Skin epidermis (tissue), 12 donors: ENCODE results near the gene TENT5A.

ENCODE experiments used
- H3K27ac ChIP-seq, 21 experiments: fragments of 200-600 bp; sonication (generic) in 11 of 21; one replicate each; pipeline ENCODE4 v1.5.0; 2020; ENCODE audit warnings: mild to moderate bottlenecking in 3 of 21, inconsistent platforms in 2 of 21, moderate library complexity in 2 of 21
- H3K4me3 ChIP-seq, 7 experiments: fragments of 200-600 bp; sonication (generic) in 2 of 7; one replicate each; pipeline ENCODE4 v1.5.0; 2020; ENCODE audit warnings: inconsistent platforms in 2 of 7, mild to moderate bottlenecking in 2 of 7, moderate library complexity in 1 of 7

TENT5A gene

DNA sequence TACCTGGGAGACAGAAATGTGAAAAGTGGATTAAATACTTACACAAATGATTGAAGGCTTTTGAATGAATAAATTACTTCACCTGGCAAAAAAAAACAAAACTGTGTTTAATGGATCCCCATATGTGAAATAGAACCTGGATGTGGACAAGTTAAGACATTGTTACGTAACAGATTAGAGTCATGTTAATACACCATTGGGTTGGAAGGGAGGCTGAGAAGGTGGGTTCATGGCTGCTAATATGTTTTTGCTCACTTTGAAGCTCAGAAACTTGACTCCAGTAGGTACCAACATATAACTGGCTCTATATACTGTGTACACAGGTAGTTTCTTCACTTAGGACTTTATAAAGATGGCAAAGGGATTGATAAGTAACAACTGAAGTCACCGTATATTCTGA is 21.4 kb upstream of the TENT5A start:
- no peak overlapping the region for H3K27ac ChIP-seq
- no peak overlapping the region for H3K4me3 ChIP-seq

DNA sequence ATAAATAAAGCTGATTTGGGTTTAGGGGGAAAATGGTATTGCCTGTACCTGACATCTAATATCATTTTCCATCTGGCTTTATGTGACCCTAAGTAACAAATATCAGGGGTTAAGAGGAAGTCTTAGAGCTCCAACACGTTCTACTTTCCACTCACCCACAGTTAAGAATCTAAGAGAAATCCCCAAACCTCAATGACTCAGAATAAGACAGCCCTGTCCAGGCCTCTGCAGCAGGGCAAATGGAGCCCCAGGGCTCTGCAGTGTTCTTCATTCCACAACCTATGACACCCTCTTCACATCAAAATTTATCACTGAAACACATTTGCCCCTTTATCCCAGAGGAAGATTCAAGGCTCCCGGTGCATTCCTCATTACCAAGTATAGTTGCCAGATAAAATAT is 20.3 kb upstream of the TENT5A start:
- Histone ChIP-seq H3K4me3 (no peak overlapping the region), H3K27ac (no peak overlapping the region)

DNA sequence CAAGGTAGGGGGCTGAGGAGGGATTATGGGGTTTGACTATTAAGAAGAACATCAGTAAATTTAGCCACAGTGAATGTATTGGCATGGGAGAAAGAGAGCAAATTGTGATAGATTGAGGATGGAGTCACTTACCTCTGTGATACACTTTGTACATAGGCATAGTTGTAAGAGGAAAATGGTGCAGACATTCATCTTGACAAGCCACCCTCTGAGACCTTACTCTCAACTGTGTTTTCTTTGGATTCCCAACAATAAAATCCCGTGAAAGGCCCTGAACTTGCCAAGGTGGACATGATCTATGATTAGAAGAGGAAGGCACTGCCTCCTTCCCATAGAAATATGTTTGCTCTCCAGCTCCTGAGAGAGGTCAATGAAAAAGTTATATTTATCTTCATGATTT is 18.6 kb upstream of the TENT5A start:
- H3K4me3 ChIP-seq = no peak overlapping the region
- no peak overlapping the region for H3K27ac ChIP-seq

DNA sequence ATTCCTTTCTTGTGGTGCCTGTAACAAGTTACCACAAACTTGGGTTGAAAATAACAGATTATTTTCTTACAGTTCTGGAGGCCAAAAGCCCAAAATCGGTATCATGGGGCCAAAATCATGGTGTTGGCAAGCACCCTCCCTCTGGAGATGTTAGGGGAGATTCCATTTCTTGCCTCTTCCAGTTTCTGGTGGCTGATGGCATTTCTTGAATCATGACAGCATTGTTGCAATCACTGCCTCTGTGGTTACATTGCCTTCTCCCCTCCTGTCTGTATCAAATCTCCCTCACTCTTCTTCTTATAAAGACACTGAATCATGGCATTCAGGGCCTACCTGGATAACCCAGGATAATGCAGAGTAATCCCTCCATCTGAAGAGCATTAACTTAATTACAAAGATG is 17.9 kb upstream of the TENT5A start:
- no peak overlapping the region for H3K4me3 ChIP-seq
- H3K27ac ChIP-seq = no peak overlapping the region

DNA sequence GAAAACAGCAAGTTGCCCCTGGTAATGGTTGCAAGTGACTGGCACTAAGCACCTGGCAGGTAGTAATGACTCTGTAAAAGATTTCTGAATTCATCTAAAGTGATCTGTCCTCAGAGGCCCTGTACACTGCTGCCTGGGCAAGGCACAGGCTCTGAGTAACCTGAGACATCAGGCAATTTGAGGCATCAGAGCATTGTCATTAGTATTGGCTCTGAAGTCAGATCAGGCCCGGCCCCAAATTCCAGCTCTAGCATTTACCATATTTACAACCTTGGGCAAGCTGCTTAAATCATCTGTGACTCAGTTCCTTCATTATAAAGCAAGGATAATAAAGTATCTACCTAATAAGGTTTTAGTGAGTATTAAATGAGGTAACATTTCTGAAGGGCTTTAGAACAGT is 17.3 kb upstream of the TENT5A start:
- Histone ChIP-seq H3K27ac (no peak overlapping the region), H3K4me3 (no peak overlapping the region)

DNA sequence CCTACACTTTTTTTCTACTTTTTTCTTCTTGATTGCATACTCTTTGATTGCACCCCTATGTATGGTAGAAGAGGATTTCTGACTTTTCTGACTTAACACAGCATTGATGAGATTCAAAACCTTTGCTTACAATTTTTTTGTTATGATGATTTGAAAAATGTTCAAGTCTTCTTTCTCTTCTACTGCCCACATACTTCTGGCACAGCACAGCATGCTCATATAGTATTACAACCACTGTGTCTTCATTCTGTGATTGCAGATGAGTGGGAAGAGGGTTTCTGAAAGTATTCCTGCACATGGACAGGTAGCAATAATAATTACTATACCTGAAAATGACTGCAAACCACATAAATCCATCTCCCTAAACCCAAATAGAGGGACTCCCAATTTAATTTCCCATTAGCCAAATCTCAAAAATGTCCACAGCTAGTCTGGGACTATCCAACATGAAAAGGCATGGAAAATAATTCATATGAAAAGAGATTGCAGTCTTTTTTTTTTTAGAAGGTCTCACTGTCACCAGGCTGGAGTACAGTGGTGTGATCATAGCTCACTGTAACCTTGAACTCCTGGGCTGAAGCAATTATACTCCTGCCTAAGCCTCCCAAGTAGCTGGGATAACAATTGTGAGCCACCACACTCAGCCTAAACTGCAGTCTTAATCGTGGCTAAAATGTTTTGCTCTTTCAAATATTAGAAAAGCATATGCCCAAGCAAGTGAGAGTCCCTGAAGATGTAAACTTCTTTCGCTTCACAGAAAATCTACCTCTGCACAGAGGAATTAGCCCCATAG is 15.9 kb upstream of the TENT5A start:
- H3K27ac ChIP-seq = no peak overlapping the region
- H3K4me3 ChIP-seq = no peak overlapping the region

DNA sequence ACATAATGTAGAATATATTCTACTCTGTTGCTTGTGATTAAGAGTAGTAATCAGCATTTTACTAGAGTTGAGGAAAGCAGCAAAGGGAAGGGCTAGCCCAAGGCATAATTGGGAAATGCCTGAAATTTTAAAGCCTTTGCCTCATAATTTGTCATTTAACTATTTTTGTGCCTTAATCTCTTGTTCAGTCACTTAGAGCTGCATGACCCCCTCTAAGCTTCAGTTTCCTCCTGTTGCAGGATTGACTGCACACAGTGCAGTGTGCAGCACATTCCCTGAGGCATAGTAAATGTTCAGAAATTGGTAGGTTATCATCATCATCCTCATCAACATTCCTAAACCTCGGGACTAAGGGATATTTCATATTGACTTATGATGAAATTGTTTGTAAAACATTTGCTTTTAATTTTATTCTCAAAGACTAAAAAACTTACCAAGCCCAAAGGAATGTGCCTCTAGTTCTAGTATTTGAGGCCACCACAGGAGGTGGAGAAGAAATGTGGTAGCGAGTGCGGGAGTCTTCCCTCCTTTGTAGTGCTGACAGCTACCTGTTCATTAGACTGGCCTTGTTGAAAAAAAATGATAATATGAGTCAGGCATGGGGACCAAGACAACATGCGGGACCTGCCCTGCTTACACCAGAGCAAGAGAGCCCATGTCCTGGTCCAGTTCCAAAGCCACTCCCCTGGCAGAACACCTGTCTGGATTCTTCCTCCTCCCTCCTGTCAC is 14.8 kb upstream of the TENT5A start:
- no peak overlapping the region for H3K4me3 ChIP-seq
- peak overlapping the region in 3 of 21 experiments; percentile 15 to 39 (median 30) for H3K27ac ChIP-seq

DNA sequence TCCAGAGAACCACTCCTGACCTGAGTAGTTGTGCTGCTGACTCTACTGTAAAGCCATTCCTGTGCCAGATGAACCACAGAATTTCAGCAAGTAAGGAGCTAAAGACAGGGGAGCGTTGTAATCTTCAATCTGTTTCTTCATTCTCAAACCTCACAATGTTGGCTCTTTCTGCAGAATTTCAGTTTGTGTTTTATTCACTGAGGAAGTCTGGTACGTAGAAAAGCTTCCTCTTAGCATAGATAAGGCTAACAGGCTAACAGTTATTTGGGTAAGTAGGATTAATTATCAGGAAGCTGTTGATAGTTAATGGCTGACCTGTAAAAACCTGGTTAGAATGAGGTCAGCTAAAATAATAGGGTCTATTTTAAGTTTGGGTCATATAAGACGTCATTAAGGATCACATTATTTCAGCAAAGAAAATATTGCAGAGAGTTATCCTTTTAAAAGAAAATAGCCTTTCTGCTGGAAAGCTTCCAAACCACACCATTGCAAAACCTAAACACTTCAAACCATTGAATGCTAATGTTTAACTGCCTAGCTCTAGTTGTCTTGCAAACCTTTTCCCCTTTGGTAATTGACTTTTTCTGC is 14.1 kb upstream of the TENT5A start:
- Histone ChIP-seq H3K4me3 (no peak overlapping the region), H3K27ac (peak overlapping the region in 7 of 21 experiments; percentile 1 to 52 (median 30))

DNA sequence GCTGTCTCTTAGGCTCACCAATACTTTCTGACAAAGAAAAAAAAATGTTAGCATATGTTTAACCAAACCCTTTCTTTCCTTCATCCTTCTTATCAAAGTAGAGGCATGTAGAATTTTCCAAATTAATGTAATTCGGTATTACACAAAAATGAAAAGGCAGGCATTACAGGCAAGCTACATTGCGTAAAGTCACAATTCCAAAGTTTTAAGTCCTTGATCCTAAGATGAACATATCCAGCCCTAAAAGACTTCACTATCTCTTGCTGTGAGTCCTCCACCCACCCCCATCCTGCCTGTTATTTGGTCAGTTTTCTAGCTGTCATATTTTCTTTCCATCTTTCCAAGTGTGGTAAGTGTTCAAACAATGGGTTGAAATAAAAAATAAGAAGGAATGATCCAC is 12.1 kb upstream of the TENT5A start:
- Histone ChIP-seq H3K4me3 (no peak overlapping the region), H3K27ac (no peak overlapping the region)

DNA sequence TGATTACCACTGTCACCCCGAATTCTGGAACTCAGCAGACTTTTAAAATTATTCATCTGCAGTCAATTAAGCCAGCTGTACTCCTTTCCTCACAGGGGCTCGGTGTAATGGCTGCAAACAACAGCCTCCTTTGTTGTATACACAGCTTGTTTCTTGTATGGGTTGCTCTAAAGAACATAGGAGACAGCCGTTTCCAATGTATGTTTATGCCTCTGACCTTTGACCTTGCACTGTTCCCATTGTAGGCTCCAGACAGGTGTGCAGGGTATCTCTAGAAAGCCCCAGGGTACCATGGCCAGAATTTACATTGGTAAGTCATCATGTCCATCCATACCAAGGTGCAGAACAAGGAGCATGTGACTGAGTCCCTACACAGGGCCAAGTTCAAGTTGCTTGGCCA is 11.5 kb upstream of the TENT5A start:
- H3K27ac ChIP-seq = no peak overlapping the region
- no peak overlapping the region for H3K4me3 ChIP-seq

DNA sequence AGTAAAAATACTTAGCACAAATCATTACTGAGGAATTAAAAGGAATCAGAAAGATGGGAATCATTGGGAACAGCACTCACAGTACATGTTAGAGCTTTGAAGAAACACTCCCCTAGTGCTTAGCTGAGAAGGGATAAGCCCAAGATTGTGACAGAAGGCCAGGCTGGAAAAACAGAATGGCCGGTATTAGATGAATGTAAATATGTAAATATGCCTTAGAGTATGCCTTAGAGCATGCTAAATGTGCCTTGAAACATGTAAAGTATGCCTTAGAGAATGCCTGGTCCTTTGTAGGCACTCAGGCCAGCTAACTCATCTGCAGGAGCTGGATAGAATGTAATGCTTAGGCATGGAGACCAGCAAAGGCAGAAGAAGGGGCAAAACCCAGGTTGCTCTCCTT is 10.6 kb upstream of the TENT5A start:
- no peak overlapping the region for H3K4me3 ChIP-seq
- no peak overlapping the region for H3K27ac ChIP-seq

DNA sequence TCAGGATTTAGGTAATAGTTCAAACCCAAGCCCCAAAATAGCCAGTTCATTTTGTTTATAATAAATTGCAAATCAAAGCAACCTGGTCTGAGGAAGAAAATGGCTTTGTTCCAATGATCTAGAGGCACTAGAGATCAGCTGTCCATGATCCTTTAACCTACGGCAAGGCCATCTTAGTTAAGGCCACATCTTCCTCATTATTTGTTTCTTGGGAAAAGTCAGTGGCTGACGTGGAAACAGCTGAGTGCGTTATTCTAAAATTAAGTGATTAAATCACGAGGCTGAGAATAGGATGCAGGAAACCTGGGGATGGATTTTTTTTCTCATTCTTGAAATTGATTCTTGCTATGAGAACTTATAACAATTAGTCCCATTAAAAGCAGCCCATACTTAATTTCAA is 10.1 kb upstream of the TENT5A start:
- Histone ChIP-seq H3K4me3 (no peak overlapping the region), H3K27ac (no peak overlapping the region)

DNA sequence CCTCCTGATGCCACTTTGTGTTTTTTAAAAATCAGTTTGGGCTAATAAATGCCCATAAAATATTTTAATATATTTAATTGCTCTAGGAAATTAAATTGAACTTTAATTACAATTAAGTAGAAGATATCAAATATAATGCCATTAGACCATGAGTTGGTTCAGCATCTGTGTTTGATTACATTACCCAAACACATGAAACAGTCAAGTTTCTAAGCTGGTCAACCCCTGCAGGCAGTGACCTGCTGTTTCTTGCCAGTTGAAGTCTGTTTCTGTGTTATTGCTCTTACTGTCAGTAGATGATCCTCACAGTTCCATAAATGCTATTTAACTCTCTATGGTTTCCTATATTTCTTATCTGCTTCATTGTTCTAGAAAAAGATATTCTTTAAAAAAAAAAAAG is 9.7 kb upstream of the TENT5A start:
- Histone ChIP-seq H3K4me3 (no peak overlapping the region), H3K27ac (no peak overlapping the region)

DNA sequence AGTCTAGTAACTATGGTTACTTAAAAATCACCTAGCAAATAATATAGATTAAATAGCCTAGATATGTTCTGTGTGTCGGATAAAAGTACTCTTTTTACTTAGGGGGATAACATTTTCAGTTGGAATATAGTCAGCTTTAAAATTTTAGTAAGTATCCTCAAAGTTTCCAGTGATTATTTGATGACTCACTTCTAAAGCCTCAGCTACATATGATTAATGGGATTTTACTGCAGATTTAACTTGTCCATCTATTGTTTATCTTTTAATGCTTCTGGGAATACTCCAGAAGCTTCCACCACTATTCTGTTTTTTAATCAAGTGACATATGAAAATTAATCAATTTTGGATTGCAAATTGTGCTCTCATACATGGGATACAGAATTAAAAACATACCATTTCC is 8.7 kb upstream of the TENT5A start:
- Histone ChIP-seq H3K4me3 (no peak overlapping the region), H3K27ac (no peak overlapping the region)

DNA sequence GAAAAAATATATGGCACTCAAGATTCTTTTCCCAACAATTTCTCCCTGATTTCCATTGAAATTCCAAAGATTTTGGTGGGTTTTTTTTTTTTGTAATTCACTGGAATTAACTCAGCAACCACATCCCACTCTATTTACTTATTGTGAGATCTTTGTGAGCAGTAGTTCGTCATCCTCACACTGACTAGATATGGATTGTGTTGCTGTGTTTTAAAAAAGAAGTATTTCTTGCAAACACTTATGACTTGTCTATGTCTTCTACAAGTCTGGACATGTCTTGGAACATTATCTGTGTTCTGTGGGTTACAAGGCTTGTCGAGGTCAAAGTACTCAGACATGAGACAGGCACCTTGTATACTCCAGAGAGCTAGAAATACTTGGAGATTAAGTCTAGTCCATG is 7.3 kb upstream of the TENT5A start:
- Histone ChIP-seq H3K4me3 (no peak overlapping the region), H3K27ac (no peak overlapping the region)

DNA sequence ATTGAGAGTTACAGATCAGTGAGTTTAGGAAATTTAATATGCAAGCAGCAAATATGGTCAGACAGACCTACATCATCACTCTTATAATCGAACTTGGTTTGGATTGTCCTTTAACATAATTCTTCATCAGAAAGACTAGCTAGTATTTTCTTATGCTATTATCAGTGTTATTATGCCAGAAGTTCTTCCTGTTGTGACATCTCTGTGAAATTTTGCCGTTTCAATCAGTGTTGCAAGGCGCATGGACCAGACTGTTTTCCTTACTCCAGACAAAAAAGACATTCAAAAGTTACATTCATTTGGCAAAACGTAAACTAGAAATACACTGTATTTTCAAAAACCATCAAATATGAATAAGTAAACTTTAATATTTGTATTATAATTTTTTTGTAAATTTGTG is 5.7 kb upstream of the TENT5A start:
- no peak overlapping the region for H3K4me3 ChIP-seq
- H3K27ac ChIP-seq = no peak overlapping the region

DNA sequence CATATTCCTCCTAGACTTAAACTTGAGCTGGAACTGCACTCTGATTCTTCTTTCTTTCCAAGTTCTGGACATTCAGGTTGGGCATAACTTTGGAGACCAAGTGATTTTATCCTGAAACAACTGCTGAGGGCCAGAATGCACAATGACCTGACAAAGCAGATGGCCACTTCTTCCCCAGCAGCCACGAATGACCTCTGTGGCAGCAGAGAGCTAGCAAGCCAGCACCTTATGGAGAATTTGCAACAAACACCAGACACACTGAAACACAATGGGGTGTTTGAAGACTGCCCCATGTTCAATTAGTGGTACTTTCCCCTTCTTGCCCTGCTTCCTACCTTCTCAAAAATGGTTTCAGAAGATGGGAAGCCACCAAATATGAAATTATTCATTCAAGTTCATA is 4.2 kb upstream of the TENT5A start:
- Histone ChIP-seq H3K4me3 (no peak overlapping the region), H3K27ac (no peak overlapping the region)

DNA sequence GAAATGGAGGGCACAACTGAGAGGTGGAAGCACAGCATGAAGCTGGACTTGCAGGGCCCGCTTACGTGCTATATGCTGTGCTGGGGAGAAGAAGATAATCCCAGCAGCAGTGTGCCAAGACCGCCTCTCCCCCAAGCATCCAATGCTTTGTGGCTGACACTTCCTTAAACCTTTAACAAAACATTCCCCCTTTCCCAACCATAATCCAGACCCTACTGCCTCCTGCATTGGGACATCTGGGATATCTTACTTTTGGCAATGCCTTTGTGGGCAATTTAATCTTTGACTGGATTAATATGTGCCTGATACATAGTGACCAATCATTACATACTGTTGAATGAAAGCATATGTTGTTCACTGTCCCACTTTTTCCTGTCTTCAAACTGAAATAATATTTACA is 3.1 kb upstream of the TENT5A start:
- H3K27ac ChIP-seq = no peak overlapping the region
- H3K4me3 ChIP-seq = no peak overlapping the region

DNA sequence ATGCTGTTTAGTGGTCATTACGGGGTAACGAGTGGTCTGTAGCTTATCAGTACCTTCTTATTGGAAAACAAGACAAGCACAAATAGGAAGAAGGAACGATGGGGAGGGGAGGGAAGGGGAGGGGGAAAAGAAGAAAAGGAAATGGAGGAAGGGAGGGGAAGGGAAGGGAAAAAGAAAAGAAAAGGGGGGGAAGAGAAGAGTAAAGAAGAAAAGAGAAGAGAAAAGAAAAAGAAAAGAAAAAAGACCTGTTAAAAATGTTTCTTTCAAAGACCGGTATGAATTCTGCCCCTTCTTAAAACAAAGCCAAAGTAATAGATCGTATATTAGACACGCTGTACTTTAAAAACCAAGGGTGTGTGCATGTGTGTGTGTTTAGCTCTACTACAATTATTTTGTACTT is 2.4 kb upstream of the TENT5A start:
- H3K4me3 ChIP-seq = no peak overlapping the region

DNA sequence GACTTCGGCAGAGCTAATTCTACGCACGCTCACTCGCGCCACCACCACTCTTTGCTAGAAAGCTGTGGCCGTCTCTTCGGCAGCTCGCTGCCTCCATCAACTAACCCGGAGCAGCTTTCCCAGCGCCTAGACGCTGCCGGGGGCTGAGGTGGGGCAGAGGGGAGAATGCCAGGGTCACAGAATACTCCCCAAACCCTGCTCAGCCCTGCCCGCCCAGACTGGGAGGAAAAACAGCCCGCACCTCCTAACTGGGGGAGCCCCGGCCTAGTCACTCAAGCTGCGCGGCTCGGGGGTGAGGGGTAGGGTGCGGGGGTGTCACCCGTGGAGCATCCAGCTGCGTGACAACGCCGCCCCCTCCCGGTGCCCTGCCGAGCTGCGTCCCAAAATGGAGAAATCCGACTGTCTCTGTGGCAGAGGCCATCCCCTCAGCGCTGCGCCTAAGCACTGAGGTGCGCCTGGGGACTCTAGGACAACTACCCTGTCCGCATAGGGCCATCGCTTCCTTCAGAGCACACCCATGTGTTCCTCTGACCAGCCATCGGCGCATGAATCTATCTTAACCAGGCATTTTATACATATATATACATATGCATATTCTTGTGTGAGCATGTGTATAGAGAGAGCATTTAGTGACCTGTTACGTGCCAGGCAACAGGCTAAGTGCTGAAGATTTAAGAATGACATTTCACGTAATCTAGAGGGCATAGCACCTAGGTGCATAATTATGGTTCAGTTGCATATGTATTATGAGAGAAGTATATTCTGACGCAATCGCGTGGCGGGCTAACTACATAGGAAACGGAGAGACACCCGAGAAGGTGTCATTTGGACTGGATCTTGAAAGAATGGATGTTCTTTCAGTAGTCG is 1.5 kb upstream of the TENT5A start:
- H3K27ac ChIP-seq = peak overlapping the region in 20 of 21 experiments; percentile 80 to 97 (median 90)
- peak overlapping the region; percentile 62 to 87 (median 75) for H3K4me3 ChIP-seq

More for the DNA sequence above, 2.4 kb upstream of the TENT5A start:
- no peak overlapping the region for H3K27ac ChIP-seq
